Urinary bladder (tissue), 4 donors: ENCODE data around the gene SORCS2. TPM values are rescaled to one million over a fixed set of nuclear protein-coding genes. Genes with fewer than 3 reads are reported as not detected.

Experiments used
- DNase-seq: peaks from one replicate; pipeline ENCODE4 v3.0.0-alpha.2; 2015; ENCODE audit errors: extremely low spot score
- H3K27ac ChIP-seq: one replicate; pipeline ENCODE4 v1.5.1; 2013; ENCODE audit warnings: low read depth, mild to moderate bottlenecking, moderate library complexity
- H3K36me3 ChIP-seq: one replicate; pipeline ENCODE4 v1.6.1; 2013; ENCODE audit warnings: mild to moderate bottlenecking, moderate library complexity; ENCODE audit not compliant: insufficient read depth
- H3K4me1 ChIP-seq: one replicate; pipeline ENCODE4 v1.6.1; 2013; ENCODE audit warnings: mild to moderate bottlenecking, moderate library complexity; ENCODE audit not compliant: insufficient read depth
- H3K4me3 ChIP-seq: one replicate; pipeline ENCODE4 v1.5.1; 2013; ENCODE audit warnings: low read depth, low read length
- WGBS: extraction: QIAGEN DNeasy Blood & Tissue Kit; methylation state at CpG from one replicate; pipeline ENCODE4 v1.1.7; 2013; 5-methylcytosine and 5-hydroxymethylcytosine counted together
- polyA plus RNA-seq: library from polyadenylated mRNA; stranded (reverse); fragments of 200-250 nt; gene quantifications from one replicate; pipeline ENCODE4 v1.2.3, GENCODE V29; 2013
- total RNA-seq: library from RNA; depleted of rRNA; stranded (reverse); fragments of >200 nt; gene quantifications from one replicate; pipeline ENCODE4 v1.2.3, GENCODE V29; 2014
- donor health status: healthy with polysubstance abuse.
- donor health status: healthy.

SORCS2 gene
- total and polyA plus RNA-seq, 2 donors, result 5.3 to 10.8 TPM

- Histone ChIP-seq H3K4me1 (no peaks in the 10 kb centered on the region), H3K4me3 (no peak overlapping the region), H3K27ac (no peak overlapping the region), H3K36me3 (no peaks in the 10 kb centered on the region)
- 94% methylated on average over 10 of the region's 10 CpGs for WGBS
- no peak for DNase-seq
Observed at GRCh38 chr4:7512946-7513345, 320.6 kb downstream of the SORCS2 start.

GRCh38 chr4:7513671-7514070 is 321.3 kb downstream of the SORCS2 start:
- DNase-seq, result peak; percentile 42
- Histone ChIP-seq H3K27ac (no peak overlapping the region), H3K4me3 (no peak overlapping the region), H3K4me1 (no peaks in the 10 kb centered on the region), H3K36me3 (no peaks in the 10 kb centered on the region)
- 77% methylated on average over 12 of the region's 12 CpGs for WGBS

- no peaks in the 10 kb centered on the region for H3K4me1 ChIP-seq
- DNase-seq, result no peak
- no peaks in the 10 kb centered on the region for H3K36me3 ChIP-seq
- H3K4me3 ChIP-seq, result no peak overlapping the region
- no peak overlapping the region for H3K27ac ChIP-seq
- WGBS, result 92% methylated on average over 5 of the region's 5 CpGs
Observed at GRCh38 chr4:7514281-7514680, 321.9 kb downstream of the SORCS2 start.

GRCh38 chr4:7514789-7515188 is 322.5 kb downstream of the SORCS2 start:
- no peak overlapping the region for H3K4me3 ChIP-seq
- 92% methylated on average over 4 of the region's 4 CpGs for WGBS
- no peak for DNase-seq
- no peaks in the 10 kb centered on the region for H3K4me1 ChIP-seq
- H3K36me3 ChIP-seq, result no peaks in the 10 kb centered on the region
- H3K27ac ChIP-seq, result no peak overlapping the region

- no peaks in the 10 kb centered on the region for H3K36me3 ChIP-seq
- no peak overlapping the region for H3K27ac ChIP-seq
- DNase-seq, result no peak
- H3K4me1 ChIP-seq, result no peaks in the 10 kb centered on the region
- H3K4me3 ChIP-seq, result no peak overlapping the region
- WGBS, result 89% methylated on average over 14 of the region's 14 CpGs
Observed at GRCh38 chr4:7515390-7515902, 323.1 kb downstream of the SORCS2 start.

- H3K4me1 ChIP-seq, result no peaks in the 10 kb centered on the region
- H3K36me3 ChIP-seq, result no peaks in the 10 kb centered on the region
- H3K27ac ChIP-seq, result no peak overlapping the region
- no peak for DNase-seq
- 57% methylated on average over 16 of the region's 16 CpGs for WGBS
- no peak overlapping the region for H3K4me3 ChIP-seq
Observed at GRCh38 chr4:7516096-7516772, 323.9 kb downstream of the SORCS2 start.

GRCh38 chr4:7516773-7517144 is 324.4 kb downstream of the SORCS2 start:
- DNase-seq, result no peak
- Histone ChIP-seq H3K4me3 (no peak overlapping the region), H3K27ac (no peak overlapping the region), H3K4me1 (no peaks in the 10 kb centered on the region), H3K36me3 (no peaks in the 10 kb centered on the region)
- WGBS, result 44% methylated on average over 12 of the region's 12 CpGs

GRCh38 chr4:7518871-7519637 is 326.7 kb downstream of the SORCS2 start:
- Histone ChIP-seq H3K4me1 (no peaks in the 10 kb centered on the region), H3K36me3 (no peaks in the 10 kb centered on the region), H3K27ac (no peak overlapping the region), H3K4me3 (no peak overlapping the region)
- DNase-seq, result no peak
- WGBS, result 84% methylated on average over 24 of the region's 24 CpGs

- 83% methylated on average over 19 of the region's 19 CpGs for WGBS
- no peak overlapping the region for H3K27ac ChIP-seq
- DNase-seq, result no peak
- H3K4me3 ChIP-seq, result no peak overlapping the region
- H3K36me3 ChIP-seq, result no peaks in the 10 kb centered on the region
- H3K4me1 ChIP-seq, result no peaks in the 10 kb centered on the region
Observed at GRCh38 chr4:7519638-7520376, 327.5 kb downstream of the SORCS2 start.

GRCh38 chr4:7521666-7522065 is 329.3 kb downstream of the SORCS2 start:
- H3K4me1 ChIP-seq, result no peaks in the 10 kb centered on the region
- no peak for DNase-seq
- no peak overlapping the region for H3K27ac ChIP-seq
- no peaks in the 10 kb centered on the region for H3K36me3 ChIP-seq
- 84% methylated on average over 6 of the region's 6 CpGs for WGBS
- no peak overlapping the region for H3K4me3 ChIP-seq

- Histone ChIP-seq H3K4me1 (no peaks in the 10 kb centered on the region), H3K4me3 (no peak overlapping the region), H3K27ac (no peak overlapping the region), H3K36me3 (no peaks in the 10 kb centered on the region)
- 78% methylated on average over 6 of the region's 6 CpGs for WGBS
- no peak for DNase-seq
Observed at GRCh38 chr4:7522452-7523220, 330.3 kb downstream of the SORCS2 start.

- Histone ChIP-seq H3K4me1 (no peaks in the 10 kb centered on the region), H3K4me3 (no peak overlapping the region), H3K36me3 (no peaks in the 10 kb centered on the region), H3K27ac (no peak overlapping the region)
- DNase-seq, result no peak
- WGBS, result 92% methylated on average over 12 of the region's 12 CpGs
Observed at GRCh38 chr4:7523526-7523925, 331.2 kb downstream of the SORCS2 start.

GRCh38 chr4:7524064-7524682 is 331.8 kb downstream of the SORCS2 start:
- Histone ChIP-seq H3K4me1 (no peaks in the 10 kb centered on the region), H3K27ac (no peak overlapping the region), H3K4me3 (no peak overlapping the region), H3K36me3 (no peaks in the 10 kb centered on the region)
- no peak for DNase-seq
- WGBS, result 73% methylated on average over 12 of the region's 12 CpGs
